Measurements from ENCODE around the gene POP4. TPM values are rescaled to one million over a fixed set of nuclear protein-coding genes. Genes with fewer than 3 reads are reported as not detected.

The POP4 gene
- 42.3 TPM for total RNA-seq

GRCh38 chr19:29605653-29606419 lies at the start of gene POP4:
Gene POP4 (plus strand): TSS chr19:29606283. CDS start chr19:29606319, 36 bp downstream.

GRCh38 chr19:29665215-29665825 lies 59.2 kb downstream of the POP4 start, which contains the start of gene PLEKHF1:
Gene PLEKHF1 (plus strand): TSS chr19:29665461. CDS start chr19:29673840, 8,379 bp downstream.

Other genes with a start within 250 kb of the POP4 start
- gene VSTM2B, start 80.3 kb upstream of the POP4 start, total RNA-seq = 18.8 TPM
- 0.63 TPM for gene PLEKHF1, start 59.2 kb downstream of the POP4 start, total RNA-seq
- 41.0 TPM for gene C19orf12, start 109.0 kb downstream of the POP4 start, total RNA-seq
- 0.63 TPM for gene CCNE1, start 205.7 kb downstream of the POP4 start, total RNA-seq

Data from parietal lobe (tissue), 1 donor.